Activated CD8-positive, alpha-beta T cell treated with anti-CD3 and anti-CD28 coated beads for 36 hours (primary cell): ENCODE data around the gene CHFR. TPM values are rescaled to one million over a fixed set of nuclear protein-coding genes. Genes with fewer than 3 reads are reported as not detected.
A peak's percentile ranks its signal among the peaks of the same experiment; 100 is the strongest.

Source experiments
- ATAC-seq: fragments of 200-7000 bp; cut with Tn5 transposase; one replicate; pipeline ENCODE4 v1.10.0; 2021; ENCODE audit warnings: mild to moderate bottlenecking, moderate library complexity
- CTCF ChIA-PET: fragments of 350-600 bp; sonication (Branson Sonifier 250); formaldehyde crosslinking; loops from one replicate; lab custom pipeline; 2021; ENCODE audit warnings: antibody characterized with exemption; lab: Charles Lee
- POLR2A ChIA-PET: fragments of 350-600 bp; sonication (Branson Sonifier 250); formaldehyde crosslinking; loops from one replicate; lab custom pipeline; 2021; ENCODE audit warnings: antibody characterized with exemption; lab: Charles Lee
- DNase-seq: peaks from one replicate; pipeline ENCODE4 v3.0.0-alpha.2; 2020
- H3K27ac Mint-ChIP-seq: one replicate; pipeline ENCODE4 v1.8.0; 2021; ENCODE audit warnings: mild to moderate bottlenecking, mixed read lengths
- H3K27me3 Mint-ChIP-seq: one replicate; pipeline ENCODE4 v1.8.0; 2021; ENCODE audit warnings: mixed read lengths
- H3K36me3 Mint-ChIP-seq: one replicate; pipeline ENCODE4 v1.8.0; 2021; ENCODE audit warnings: low read depth, mixed read lengths
- H3K4me1 Mint-ChIP-seq: one replicate; pipeline ENCODE4 v1.8.0; 2021; ENCODE audit warnings: low read depth, mixed read lengths
- H3K4me3 Mint-ChIP-seq: one replicate; pipeline ENCODE4 v1.8.0; 2021; ENCODE audit warnings: mild to moderate bottlenecking, moderate library complexity, mixed read lengths
- H3K9me3 Mint-ChIP-seq: one replicate; pipeline ENCODE4 v1.8.0; 2021; ENCODE audit warnings: mixed read lengths
- CTCF ChIP-seq: fragments of 200-600 bp; IDR thresholded peaks from one replicate; pipeline ENCODE4 v1.8.0; 2022; ENCODE audit warnings: antibody characterized with exemption, mild to moderate bottlenecking
- intact Hi-C: fragments of 100-400 bp; cut with micrococcal nuclease; formaldehyde crosslinking; loops from one replicate; pipeline ENCODE4 v1.10.0; 2022
- total RNA-seq, 2 experiments: library from RNA; stranded (reverse); gene quantifications; one replicate each; pipeline ENCODE4 v1.2.3, GENCODE V29; 2021

CHFR gene
- total RNA-seq, 2 experiments from 2014 or later = 40.5 to 51.2 TPM

- no peaks in the 10 kb centered on the region for H3K27me3 Mint-ChIP-seq
- peaks cover 47% of the 10 kb centered on the region for H3K36me3 Mint-ChIP-seq
- CTCF ChIA-PET = interaction anchor here (2.5 kb wide), 1 partner anchor 77 kb away, joined by 16 read pairs; no protein-coding TSS in a partner anchor
- peak; percentile 66 for DNase-seq
- peaks cover 46% of the 10 kb centered on the region for H3K4me1 Mint-ChIP-seq
- intact Hi-C loops = loop anchor here (5.0 kb wide), 2 partner anchors 59 to 79 kb away; partner anchors contain the start of gene CHFR
- TF ChIP-seq CTCF = no peak
- peak overlapping the region; percentile 94 for H3K27ac Mint-ChIP-seq
- H3K4me3 Mint-ChIP-seq = peak overlapping the region; percentile 94
- H3K9me3 Mint-ChIP-seq = no peaks in the 10 kb centered on the region
- POLR2A ChIA-PET = interaction anchor here (0.6 to 2.4 kb wide), 9 partner anchors 10 to 133 kb away, joined by 3 to 9 read pairs (median 3); partner anchors contain the start of gene ANKLE2
- ATAC-seq = peak; percentile 56
Measured at GRCh38 chr12:132827763-132828703, 59.4 kb downstream of the CHFR start.

- peak overlapping the region; percentile 36 for H3K27ac Mint-ChIP-seq
- no peak overlapping the region for H3K4me3 Mint-ChIP-seq
- DNase-seq (no peak), ATAC-seq (no peak)
- no peaks in the 10 kb centered on the region for H3K9me3 Mint-ChIP-seq
- intact Hi-C loops = loop anchor here (5.0 kb wide), 2 partner anchors 61 to 81 kb away; partner anchors contain the start of gene CHFR
- H3K27me3 Mint-ChIP-seq = no peaks in the 10 kb centered on the region
- H3K4me1 Mint-ChIP-seq = peaks cover 46% of the 10 kb centered on the region
- TF ChIP-seq CTCF = no peak
- POLR2A ChIA-PET = interaction anchor here (1.5 to 2.4 kb wide), 2 partner anchors 10 to 22 kb away, joined by 6 to 8 read pairs; no protein-coding TSS in a partner anchor
- CTCF ChIA-PET = no interaction called here
- peaks cover 54% of the 10 kb centered on the region for H3K36me3 Mint-ChIP-seq
Measured at GRCh38 chr12:132825861-132826260, 61.5 kb downstream of the CHFR start.

GRCh38 chr12:132825089-132825488 is 62.3 kb downstream of the CHFR start:
- ChIA-PET POLR2A (interaction anchor here (0.8 to 2.4 kb wide), 2 partner anchors 9 kb away, joined by 3 to 6 read pairs; no protein-coding TSS in a partner anchor), CTCF (no interaction called here)
- Mint-ChIP-seq H3K9me3 (no peaks in the 10 kb centered on the region), H3K27me3 (no peaks in the 10 kb centered on the region), H3K4me1 (peaks cover 46% of the 10 kb centered on the region), H3K36me3 (peaks cover 59% of the 10 kb centered on the region), H3K27ac (peak overlapping the region; percentile 36), H3K4me3 (no peak overlapping the region)
- intact Hi-C loops = loop anchor here (5.0 kb wide), 2 partner anchors 62 to 82 kb away; partner anchors contain the start of gene CHFR
- ATAC-seq (no peak), DNase-seq (no peak)
- TF ChIP-seq CTCF = no peak

GRCh38 chr12:132824053-132824452 is 63.4 kb downstream of the CHFR start:
- H3K9me3 Mint-ChIP-seq = no peaks in the 10 kb centered on the region
- CTCF ChIA-PET = no interaction called here
- no peaks in the 10 kb centered on the region for H3K27me3 Mint-ChIP-seq
- H3K36me3 Mint-ChIP-seq = peaks cover 64% of the 10 kb centered on the region
- no peak for DNase-seq
- H3K4me1 Mint-ChIP-seq = peaks cover 42% of the 10 kb centered on the region
- TF ChIP-seq CTCF = no peak
- no peak overlapping the region for H3K4me3 Mint-ChIP-seq
- no peak for ATAC-seq
- POLR2A ChIA-PET = interaction anchor here (0.8 kb wide), 1 partner anchor 10 kb away, joined by 3 read pairs; no protein-coding TSS in a partner anchor
- H3K27ac Mint-ChIP-seq = no peak overlapping the region
- intact Hi-C loops = no loop called here
